Vagina (tissue), 2 donors: ENCODE data around the gene TNFRSF18.

ENCODE experiments used
- POLR2A ChIP-seq, 2 donors: fragments of 450-650 bp; IDR thresholded peaks; one replicate each; pipeline ENCODE4 v1.6.1; 2017; ENCODE audit warnings: antibody characterized with exemption in 2 of 2, mild to moderate bottlenecking in 2 of 2, moderate library complexity in 2 of 2
- TF ChIP-seq, protein P1 (sequence below), 3 experiments: fragments of 450-650 bp in 2 of 3; fragments of 200-600 bp in 1 of 3; sonication (generic) in 1 of 3; IDR thresholded peaks; one replicate each; pipeline ENCODE4 v1.5.1; 2017 to 2019; ENCODE audit warnings: antibody characterized with exemption in 3 of 3, mild to moderate bottlenecking in 2 of 3, moderate library complexity in 2 of 3

DNA sequence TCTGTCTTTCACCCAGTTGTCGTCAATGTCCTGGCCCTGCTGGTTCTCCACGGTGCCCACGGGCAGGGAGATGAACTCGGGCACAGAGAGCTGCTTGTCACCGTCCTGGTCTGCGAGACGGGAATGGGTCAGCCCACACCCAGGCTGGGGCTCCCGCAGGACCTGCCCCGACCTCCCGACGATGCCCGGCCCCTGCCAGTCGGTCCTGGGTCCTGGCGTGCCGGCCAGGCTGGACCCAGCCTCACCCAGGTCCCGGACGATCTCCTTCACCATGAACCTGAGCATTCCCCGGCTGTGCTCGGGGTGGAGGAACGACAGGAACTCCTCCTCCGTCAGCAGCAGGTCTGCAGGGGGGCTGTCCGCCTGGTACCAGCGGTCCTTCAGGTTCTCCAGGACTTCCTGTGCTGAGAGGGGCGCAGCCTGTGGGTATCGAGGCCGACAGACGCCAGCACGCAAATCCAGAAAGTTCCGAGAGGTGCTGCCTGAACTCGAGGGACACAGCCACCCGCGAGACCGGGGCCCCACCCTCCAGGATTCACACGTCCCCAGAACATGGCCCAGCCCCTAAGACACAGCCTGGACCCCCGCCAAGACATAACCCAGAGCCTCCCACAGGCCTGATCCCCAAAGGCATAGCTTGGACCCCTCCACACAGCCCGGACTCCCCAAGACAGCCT is 12.3 kb upstream of the TNFRSF18 start:
- no peak for TF ChIP-seq POLR2A (IDR thresholded peaks at IDR 0.05)
- TF ChIP-seq, protein P1, sequence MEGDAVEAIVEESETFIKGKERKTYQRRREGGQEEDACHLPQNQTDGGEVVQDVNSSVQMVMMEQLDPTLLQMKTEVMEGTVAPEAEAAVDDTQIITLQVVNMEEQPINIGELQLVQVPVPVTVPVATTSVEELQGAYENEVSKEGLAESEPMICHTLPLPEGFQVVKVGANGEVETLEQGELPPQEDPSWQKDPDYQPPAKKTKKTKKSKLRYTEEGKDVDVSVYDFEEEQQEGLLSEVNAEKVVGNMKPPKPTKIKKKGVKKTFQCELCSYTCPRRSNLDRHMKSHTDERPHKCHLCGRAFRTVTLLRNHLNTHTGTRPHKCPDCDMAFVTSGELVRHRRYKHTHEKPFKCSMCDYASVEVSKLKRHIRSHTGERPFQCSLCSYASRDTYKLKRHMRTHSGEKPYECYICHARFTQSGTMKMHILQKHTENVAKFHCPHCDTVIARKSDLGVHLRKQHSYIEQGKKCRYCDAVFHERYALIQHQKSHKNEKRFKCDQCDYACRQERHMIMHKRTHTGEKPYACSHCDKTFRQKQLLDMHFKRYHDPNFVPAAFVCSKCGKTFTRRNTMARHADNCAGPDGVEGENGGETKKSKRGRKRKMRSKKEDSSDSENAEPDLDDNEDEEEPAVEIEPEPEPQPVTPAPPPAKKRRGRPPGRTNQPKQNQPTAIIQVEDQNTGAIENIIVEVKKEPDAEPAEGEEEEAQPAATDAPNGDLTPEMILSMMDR (IDR thresholded peaks at IDR 0.05) = no peak
